Measurements from ENCODE around the gene PLK3. TPM values are rescaled to one million over a fixed set of nuclear protein-coding genes. Genes with fewer than 3 reads are reported as not detected.

PLK3 gene
- total RNA-seq, 1 experiment from 2014 or later, result 12.7 TPM

GRCh38 chr1:44777969-44778635 is 22.1 kb upstream of the PLK3 start:
- Histone ChIP-seq H3K36me3 (ENCODE audit: low read depth) (peaks cover 49% of the 10 kb centered on the region), H3K4me2 (peak overlapping the region; percentile 84), H3K27ac (peak overlapping the region; percentile 98), H3K4me1 (replicated peaks; ENCODE audit: insufficient read depth) (peaks cover 22% of the 10 kb centered on the region), H3K27me3 (ENCODE audit: insufficient read depth, low read depth) (no peaks in the 10 kb centered on the region), H3K9me3 (ENCODE audit: insufficient read depth, low read depth) (no peaks in the 10 kb centered on the region), H3K79me2 (ENCODE audit: low read depth) (peaks cover 60% of the 10 kb centered on the region), H2AFZ (no peak overlapping the region), H3F3A (ENCODE audit: insufficient read depth, low read depth) (peaks cover 85% of the 10 kb centered on the region), H4K20me1 (ENCODE audit: insufficient read depth) (peaks cover 43% of the 10 kb centered on the region), H3K9me2 (ENCODE audit: insufficient read depth) (no peaks in the 10 kb centered on the region), H3K4me3 (peak overlapping the region; percentile 95; the same call in 1 of the 2 replicates)
- POLR2A ChIA-PET (ENCODE audit: unreplicated experiment), result interaction anchor here (0.6 to 0.7 kb wide), 2 partner anchors 42 to 889 kb away, joined by 3 to 4 read pairs; no protein-coding TSS in a partner anchor
- no peak for TF ChIP-seq CTCF (conservative IDR thresholded peaks at IDR 0.05)
- no peak for DNase-seq
- intact Hi-C loops (cut with micrococcal nuclease; ENCODE audit: unreplicated experiment), result no loop called here
- CTCF ChIA-PET, result no interaction called here
- BruUV-seq (replicated peaks), result no TSS peak

- no peak overlapping the region for H2AFZ ChIP-seq
- H3K36me3 ChIP-seq (ENCODE audit: low read depth), result peaks cover 49% of the 10 kb centered on the region
- peaks cover 90% of the 10 kb centered on the region for H3F3A ChIP-seq (ENCODE audit: insufficient read depth, low read depth)
- H3K27me3 ChIP-seq (ENCODE audit: insufficient read depth, low read depth), result no peaks in the 10 kb centered on the region
- H3K9me2 ChIP-seq (ENCODE audit: insufficient read depth), result no peaks in the 10 kb centered on the region
- ChIA-PET POLR2A (ENCODE audit: unreplicated experiment) (no interaction called here), CTCF (no interaction called here)
- TF ChIP-seq CTCF (conservative IDR thresholded peaks at IDR 0.05), result no peak
- TF ChIP-seq EZH2 (IDR thresholded peaks at IDR 0.05; ENCODE audit: low read depth), result no peak
- intact Hi-C loops (cut with micrococcal nuclease; ENCODE audit: unreplicated experiment), result no loop called here
- peaks cover 43% of the 10 kb centered on the region for H4K20me1 ChIP-seq (ENCODE audit: insufficient read depth)
- peak overlapping the region; percentile 84; the same call in 1 of the 2 replicates for H3K4me2 ChIP-seq
- no peak overlapping the region for H3K27ac ChIP-seq
- no peaks in the 10 kb centered on the region for H3K9me3 ChIP-seq (ENCODE audit: insufficient read depth, low read depth)
- peaks cover 22% of the 10 kb centered on the region for H3K4me1 ChIP-seq (replicated peaks; ENCODE audit: insufficient read depth)
- no TSS peak for BruUV-seq (replicated peaks)
- peaks cover 57% of the 10 kb centered on the region for H3K79me2 ChIP-seq (ENCODE audit: low read depth)
- DNase-seq, result no peak
- H3K4me3 ChIP-seq, result no peak overlapping the region
Measured at GRCh38 chr1:44778705-44779576, 21.2 kb upstream of the PLK3 start.

- no peak overlapping the region for H2AFZ ChIP-seq
- no peaks in the 10 kb centered on the region for H3K9me3 ChIP-seq (ENCODE audit: insufficient read depth, low read depth)
- H3K9me2 ChIP-seq (ENCODE audit: insufficient read depth), result no peaks in the 10 kb centered on the region
- peaks cover 43% of the 10 kb centered on the region for H4K20me1 ChIP-seq (ENCODE audit: insufficient read depth)
- H3F3A ChIP-seq (ENCODE audit: insufficient read depth, low read depth), result peaks cover 79% of the 10 kb centered on the region
- H3K4me2 ChIP-seq, result no peak overlapping the region
- ChIA-PET CTCF (interaction anchor here (0.6 kb wide), 1 partner anchor 172 kb away, joined by 4 read pairs; no protein-coding TSS in a partner anchor), POLR2A (ENCODE audit: unreplicated experiment) (interaction anchor here (0.6 kb wide), 1 partner anchor 158 kb away, joined by 4 read pairs; no protein-coding TSS in a partner anchor)
- no peaks in the 10 kb centered on the region for H3K27me3 ChIP-seq (ENCODE audit: insufficient read depth, low read depth)
- intact Hi-C loops (cut with micrococcal nuclease; ENCODE audit: unreplicated experiment), result no loop called here
- no TSS peak for BruUV-seq (replicated peaks)
- no peak for DNase-seq
- peaks cover 41% of the 10 kb centered on the region for H3K79me2 ChIP-seq (ENCODE audit: low read depth)
- H3K27ac ChIP-seq, result no peak overlapping the region
- H3K4me3 ChIP-seq, result no peak overlapping the region
- TF ChIP-seq CTCF (conservative IDR thresholded peaks at IDR 0.05) (no peak), EZH2 (IDR thresholded peaks at IDR 0.05; ENCODE audit: low read depth) (no peak)
- peaks cover 17% of the 10 kb centered on the region for H3K4me1 ChIP-seq (replicated peaks; ENCODE audit: insufficient read depth)
- peaks cover 49% of the 10 kb centered on the region for H3K36me3 ChIP-seq (ENCODE audit: low read depth)
Measured at GRCh38 chr1:44780583-44781121, 19.5 kb upstream of the PLK3 start.

Measured in PC-9 (cell line).